Nephron progenitor cell (in vitro differentiated cells): Measurements from ENCODE around the gene NPB.

Source experiments
- DNase-seq: peaks from one replicate; pipeline ENCODE4 v3.0.0; 2021
- H3K27ac Mint-ChIP-seq: 2 replicates; pipeline ENCODE4 v1.8.0; 2021; ENCODE audit warnings: mild to moderate bottlenecking, moderate library complexity, mixed read lengths
- H3K27me3 Mint-ChIP-seq: 2 replicates; pipeline ENCODE4 v1.8.0; 2021; ENCODE audit warnings: mild to moderate bottlenecking, low read depth, mixed read lengths; ENCODE audit not compliant: poor library complexity
- H3K36me3 Mint-ChIP-seq: 2 replicates; pipeline ENCODE4 v1.8.0; 2021; ENCODE audit warnings: low read depth, mixed read lengths
- H3K4me1 Mint-ChIP-seq: 2 replicates; pipeline ENCODE4 v1.8.0; 2021; ENCODE audit warnings: mixed read lengths
- H3K4me3 Mint-ChIP-seq: 2 replicates; pipeline ENCODE4 v1.8.0; 2021; ENCODE audit warnings: mild to moderate bottlenecking, moderate library complexity, mixed read lengths
- H3K9me3 Mint-ChIP-seq: 2 replicates; pipeline ENCODE4 v1.8.0; 2021; ENCODE audit warnings: mild to moderate bottlenecking, moderate library complexity, mixed read lengths
- TF ChIP-seq, protein P1 (sequence below): fragments of 200-600 bp; sonication (generic); IDR thresholded peaks from 2 replicates; pipeline ENCODE4 v1.5.0; 2021; ENCODE audit warnings: antibody characterized with exemption

NPB gene

DNA sequence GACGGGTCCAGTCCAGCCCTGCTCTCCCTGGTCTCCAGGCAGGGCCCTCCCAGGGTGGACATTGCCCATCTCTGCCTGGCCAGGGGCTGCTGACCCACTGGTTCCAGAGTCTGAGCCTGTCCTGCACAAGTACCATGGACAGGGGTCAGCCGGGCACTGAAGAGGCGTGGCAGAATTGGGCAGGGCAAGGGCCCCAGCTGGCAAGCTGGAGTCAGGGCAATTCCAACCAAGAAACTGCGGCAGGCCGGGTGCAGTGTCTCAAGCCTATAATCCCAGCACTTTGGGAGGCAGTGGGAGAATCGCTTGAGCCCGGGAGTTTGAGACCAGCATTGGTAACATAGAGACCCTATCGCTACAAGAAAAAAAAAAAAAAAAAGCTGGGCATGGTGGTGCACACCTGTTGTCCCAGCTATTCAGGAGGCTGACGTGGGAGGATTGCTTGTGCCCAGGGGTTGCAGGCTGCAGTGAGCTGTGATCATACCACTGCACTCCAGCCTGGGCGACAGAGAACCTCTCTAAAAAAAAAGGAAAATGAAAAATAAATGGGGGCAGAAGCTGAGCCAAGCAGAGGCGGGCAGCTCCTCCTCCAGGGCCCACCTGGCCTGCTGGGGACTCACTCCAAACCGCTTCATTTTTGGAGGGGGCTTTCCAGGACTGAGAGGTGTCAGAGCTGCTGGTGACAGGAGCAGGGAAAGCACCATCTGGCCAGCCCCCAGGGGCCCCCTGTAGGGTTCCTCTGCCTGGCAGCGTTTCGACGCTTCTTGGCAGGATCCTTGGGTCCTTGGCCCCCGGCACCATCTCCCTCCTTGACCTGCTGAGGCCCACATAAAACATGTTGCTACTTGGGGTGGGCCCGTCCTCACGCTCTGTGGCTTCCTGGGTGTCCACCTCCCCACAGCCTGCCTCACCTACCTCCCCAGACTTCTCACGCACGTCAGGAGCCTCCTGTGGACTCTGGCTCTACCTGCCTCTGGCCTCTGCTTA, 28.4 kb downstream of the NPB start:
- Mint-ChIP-seq H3K4me3 (no peak overlapping the region), H3K4me1 (peaks cover 23% of the 10 kb centered on the region), H3K27ac (no peak overlapping the region), H3K27me3 (no peaks in the 10 kb centered on the region), H3K36me3 (no peaks in the 10 kb centered on the region), H3K9me3 (no peaks in the 10 kb centered on the region)
- TF ChIP-seq, protein P1, sequence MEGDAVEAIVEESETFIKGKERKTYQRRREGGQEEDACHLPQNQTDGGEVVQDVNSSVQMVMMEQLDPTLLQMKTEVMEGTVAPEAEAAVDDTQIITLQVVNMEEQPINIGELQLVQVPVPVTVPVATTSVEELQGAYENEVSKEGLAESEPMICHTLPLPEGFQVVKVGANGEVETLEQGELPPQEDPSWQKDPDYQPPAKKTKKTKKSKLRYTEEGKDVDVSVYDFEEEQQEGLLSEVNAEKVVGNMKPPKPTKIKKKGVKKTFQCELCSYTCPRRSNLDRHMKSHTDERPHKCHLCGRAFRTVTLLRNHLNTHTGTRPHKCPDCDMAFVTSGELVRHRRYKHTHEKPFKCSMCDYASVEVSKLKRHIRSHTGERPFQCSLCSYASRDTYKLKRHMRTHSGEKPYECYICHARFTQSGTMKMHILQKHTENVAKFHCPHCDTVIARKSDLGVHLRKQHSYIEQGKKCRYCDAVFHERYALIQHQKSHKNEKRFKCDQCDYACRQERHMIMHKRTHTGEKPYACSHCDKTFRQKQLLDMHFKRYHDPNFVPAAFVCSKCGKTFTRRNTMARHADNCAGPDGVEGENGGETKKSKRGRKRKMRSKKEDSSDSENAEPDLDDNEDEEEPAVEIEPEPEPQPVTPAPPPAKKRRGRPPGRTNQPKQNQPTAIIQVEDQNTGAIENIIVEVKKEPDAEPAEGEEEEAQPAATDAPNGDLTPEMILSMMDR, result no peak
- no peak for DNase-seq

DNA sequence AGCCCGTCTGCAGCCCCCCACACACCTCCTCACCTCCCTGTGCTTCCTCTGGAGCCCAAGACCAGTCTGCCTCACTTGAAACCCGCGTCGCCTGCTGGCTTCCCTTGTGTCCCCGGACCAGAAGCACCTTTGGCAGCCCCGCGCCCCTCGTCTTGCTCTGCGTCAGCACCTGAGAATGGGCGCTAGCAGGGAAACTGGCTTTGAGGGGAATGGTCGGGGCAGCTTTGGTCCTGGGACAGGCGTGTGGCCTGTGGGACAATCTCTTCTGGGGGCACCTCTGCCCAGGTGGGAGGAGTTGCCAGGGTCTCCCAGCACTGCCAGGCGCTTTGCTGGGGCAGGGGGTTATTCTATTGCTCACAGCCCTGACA, 29.1 kb downstream of the NPB start:
- H3K27ac Mint-ChIP-seq, result no peak overlapping the region
- no peaks in the 10 kb centered on the region for H3K36me3 Mint-ChIP-seq
- no peaks in the 10 kb centered on the region for H3K27me3 Mint-ChIP-seq
- H3K4me3 Mint-ChIP-seq, result no peak overlapping the region
- no peaks in the 10 kb centered on the region for H3K9me3 Mint-ChIP-seq
- peaks cover 23% of the 10 kb centered on the region for H3K4me1 Mint-ChIP-seq
- DNase-seq, result no peak
- TF ChIP-seq, protein P1, result no peak

DNA sequence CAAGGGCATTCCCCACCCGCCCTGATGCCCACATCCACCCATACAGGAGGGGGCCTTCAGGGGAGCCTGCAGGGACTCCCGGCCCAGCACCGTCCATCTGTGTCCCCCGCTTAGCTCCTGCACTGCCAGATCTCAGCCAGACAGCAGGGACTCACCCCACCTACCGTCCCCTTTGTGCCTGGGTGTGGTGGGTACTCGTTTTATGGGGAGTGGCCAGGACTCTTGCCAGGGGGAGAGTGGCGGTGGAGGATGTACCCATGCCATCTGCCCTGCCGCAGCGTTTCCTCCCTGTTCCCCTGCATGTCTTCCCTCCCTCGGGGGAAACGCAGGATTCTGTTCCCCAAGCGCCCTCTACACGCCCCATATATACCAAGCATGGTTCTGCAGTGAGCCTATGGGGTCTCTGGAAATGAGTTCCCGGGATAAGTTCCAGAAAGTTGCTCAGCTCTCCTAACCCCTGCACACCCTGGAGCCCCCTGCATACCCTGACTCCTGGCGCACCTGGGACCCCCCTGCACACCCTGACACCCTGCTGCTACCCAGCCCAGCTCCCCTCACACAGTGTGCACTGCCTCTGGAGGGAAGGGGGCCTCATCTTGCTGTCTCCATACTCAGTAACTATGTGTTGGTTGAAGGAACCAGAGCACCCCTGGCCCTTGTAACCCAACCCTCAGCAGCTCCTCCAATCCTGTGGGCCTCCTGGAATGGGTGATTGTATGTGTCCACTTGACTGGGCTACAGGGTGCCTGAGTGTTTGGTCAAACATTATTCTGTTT, 29.7 kb downstream of the NPB start:
- H3K4me3 Mint-ChIP-seq, result no peak overlapping the region
- TF ChIP-seq, protein P1, result no peak
- DNase-seq, result no peak
- no peaks in the 10 kb centered on the region for H3K9me3 Mint-ChIP-seq
- H3K4me1 Mint-ChIP-seq, result peaks cover 23% of the 10 kb centered on the region
- H3K27me3 Mint-ChIP-seq, result no peaks in the 10 kb centered on the region
- no peak overlapping the region for H3K27ac Mint-ChIP-seq
- H3K36me3 Mint-ChIP-seq, result no peaks in the 10 kb centered on the region

DNA sequence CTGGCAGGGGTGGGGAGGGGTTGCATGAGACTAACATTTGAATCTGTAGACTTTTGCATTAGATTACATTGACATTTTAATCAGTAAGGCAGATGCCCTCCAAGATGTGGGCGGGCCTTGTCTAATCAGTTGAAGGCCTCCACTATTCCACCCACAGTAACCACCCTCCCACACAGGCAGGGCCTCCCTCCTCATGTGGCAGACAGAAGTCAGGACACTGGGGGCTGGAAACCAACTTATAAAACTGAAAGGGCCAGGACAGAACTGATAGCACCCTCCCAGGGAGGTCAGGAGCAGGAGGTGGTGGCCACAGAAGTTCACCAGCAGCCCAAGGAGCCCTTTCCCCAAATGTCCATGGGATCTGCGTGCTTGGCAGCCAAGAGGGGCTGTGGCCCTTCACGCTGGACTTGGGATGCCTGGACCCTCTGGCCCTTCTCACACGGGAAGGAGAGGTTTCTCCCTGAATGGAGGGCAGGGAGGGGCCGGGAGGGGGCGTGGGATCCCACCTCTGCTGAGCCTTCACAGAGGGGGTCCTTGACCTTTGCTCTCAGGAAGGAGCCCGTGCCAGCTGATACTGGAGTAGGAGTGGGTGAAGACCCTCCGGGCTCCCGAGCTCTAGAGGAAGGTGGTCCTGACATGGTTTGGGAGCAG, 30.4 kb downstream of the NPB start:
- Mint-ChIP-seq H3K9me3 (no peaks in the 10 kb centered on the region), H3K36me3 (no peaks in the 10 kb centered on the region), H3K27ac (no peak overlapping the region), H3K4me3 (no peak overlapping the region), H3K27me3 (no peaks in the 10 kb centered on the region), H3K4me1 (peaks cover 26% of the 10 kb centered on the region)
- TF ChIP-seq, protein P1, result no peak
- DNase-seq, result no peak

DNA sequence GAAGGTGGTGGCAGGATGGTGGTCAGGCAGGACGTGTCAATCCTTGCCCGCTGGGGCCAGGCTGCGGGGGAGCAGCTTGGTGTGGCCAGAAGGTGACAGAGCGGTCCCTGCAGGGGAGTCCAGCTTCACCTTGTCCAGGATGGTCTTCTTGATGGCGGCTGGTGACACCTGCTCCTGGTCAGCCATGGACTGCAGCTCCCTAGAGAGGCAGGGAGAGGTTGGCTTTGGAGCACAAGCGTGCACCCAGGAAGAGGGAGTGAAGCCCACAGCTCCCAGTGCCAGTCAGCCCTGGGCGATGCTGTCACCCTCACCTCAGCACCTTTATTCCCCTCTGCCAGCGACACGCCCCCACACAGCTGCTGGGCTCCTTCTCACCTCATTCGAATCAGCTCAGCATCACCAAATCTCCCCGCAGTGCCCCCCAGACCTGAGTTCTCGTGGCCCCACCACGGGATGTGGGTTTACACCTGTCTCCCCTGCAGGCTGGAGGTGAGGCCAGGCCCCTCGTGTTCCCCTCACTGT, 31.2 kb downstream of the NPB start:
- TF ChIP-seq, protein P1, result no peak
- DNase-seq, result no peak
- Mint-ChIP-seq H3K27ac (peak overlapping the region; percentile 39), H3K27me3 (no peaks in the 10 kb centered on the region), H3K9me3 (no peaks in the 10 kb centered on the region), H3K36me3 (no peaks in the 10 kb centered on the region), H3K4me1 (peaks cover 34% of the 10 kb centered on the region), H3K4me3 (no peak overlapping the region)
